ENCODE measurements around the gene OR2T1. TPM values are rescaled to one million over a fixed set of nuclear protein-coding genes. Genes with fewer than 3 reads are reported as not detected.

The OR2T1 gene
- total RNA-seq, 1 experiment from 2014 or later, result not detected

GRCh38 chr1:248380854-248381253 lies 22.0 kb upstream of the OR2T1 start:
- no peak for TF ChIP-seq CTCF (IDR thresholded peaks at IDR 0.05; ENCODE audit: unreplicated experiment)
- no peak for DNase-seq (ENCODE audit: unreplicated experiment)
- no peak overlapping the region for H3K27ac Mint-ChIP-seq (ENCODE audit: low read depth, unreplicated experiment)
- no peaks in the 10 kb centered on the region for H3K9me3 Mint-ChIP-seq (ENCODE audit: unreplicated experiment)
- no peaks in the 10 kb centered on the region for H3K36me3 Mint-ChIP-seq (ENCODE audit: insufficient read depth, unreplicated experiment)
- H3K4me3 Mint-ChIP-seq (ENCODE audit: unreplicated experiment), result no peak overlapping the region
- CTCF ChIA-PET, result interaction anchor here (0.6 kb wide), 1 partner anchor 627 kb away, joined by 3 read pairs; no protein-coding TSS in a partner anchor
- H3K4me1 Mint-ChIP-seq (ENCODE audit: insufficient read depth, unreplicated experiment), result peaks cover 9% of the 10 kb centered on the region
- no peaks in the 10 kb centered on the region for H3K27me3 Mint-ChIP-seq (ENCODE audit: insufficient read depth, unreplicated experiment)
- POLR2A ChIA-PET, result no interaction called here
- intact Hi-C loops (cut with micrococcal nuclease), result no loop called here
- BruUV-seq (replicated peaks), result no TSS peak

- Mint-ChIP-seq H3K4me3 (ENCODE audit: unreplicated experiment) (no peak overlapping the region), H3K27ac (ENCODE audit: low read depth, unreplicated experiment) (no peak overlapping the region), H3K27me3 (ENCODE audit: insufficient read depth, unreplicated experiment) (no peaks in the 10 kb centered on the region), H3K36me3 (ENCODE audit: insufficient read depth, unreplicated experiment) (no peaks in the 10 kb centered on the region), H3K9me3 (ENCODE audit: unreplicated experiment) (peaks cover 9% of the 10 kb centered on the region), H3K4me1 (ENCODE audit: insufficient read depth, unreplicated experiment) (no peaks in the 10 kb centered on the region)
- CTCF ChIA-PET, result interaction anchor here (1.0 to 2.3 kb wide), 3 partner anchors 10 to 145 kb away, joined by 3 to 6 read pairs (median 5); no protein-coding TSS in a partner anchor
- POLR2A ChIA-PET, result interaction anchor here (0.6 kb wide), 1 partner anchor 173 kb away, joined by 3 read pairs; no protein-coding TSS in a partner anchor
- no peak for TF ChIP-seq CTCF (IDR thresholded peaks at IDR 0.05; ENCODE audit: unreplicated experiment)
- DNase-seq (ENCODE audit: unreplicated experiment), result no peak
- intact Hi-C loops (cut with micrococcal nuclease), result no loop called here
- BruUV-seq (replicated peaks), result no TSS peak
Observed at GRCh38 chr1:248388426-248388825, 14.4 kb upstream of the OR2T1 start.

GRCh38 chr1:248393050-248393449 lies 9.8 kb upstream of the OR2T1 start:
- no peak for TF ChIP-seq CTCF (IDR thresholded peaks at IDR 0.05; ENCODE audit: unreplicated experiment)
- POLR2A ChIA-PET, result no interaction called here
- Mint-ChIP-seq H3K27ac (ENCODE audit: low read depth, unreplicated experiment) (no peak overlapping the region), H3K4me1 (ENCODE audit: insufficient read depth, unreplicated experiment) (no peaks in the 10 kb centered on the region), H3K36me3 (ENCODE audit: insufficient read depth, unreplicated experiment) (no peaks in the 10 kb centered on the region), H3K27me3 (ENCODE audit: insufficient read depth, unreplicated experiment) (no peaks in the 10 kb centered on the region), H3K4me3 (ENCODE audit: unreplicated experiment) (no peak overlapping the region), H3K9me3 (ENCODE audit: unreplicated experiment) (peaks cover 17% of the 10 kb centered on the region)
- intact Hi-C loops (cut with micrococcal nuclease), result no loop called here
- CTCF ChIA-PET, result no interaction called here
- DNase-seq (ENCODE audit: unreplicated experiment), result no peak
- no TSS peak for BruUV-seq (replicated peaks)

GRCh38 chr1:248404024-248404423 lies 1.2 kb downstream of the OR2T1 start:
- peak; percentile 27 for DNase-seq (ENCODE audit: unreplicated experiment)
- no TSS peak for BruUV-seq (replicated peaks)
- no peak for TF ChIP-seq CTCF (IDR thresholded peaks at IDR 0.05; ENCODE audit: unreplicated experiment)
- H3K9me3 Mint-ChIP-seq (ENCODE audit: unreplicated experiment), result peaks cover 8% of the 10 kb centered on the region
- peaks cover 5% of the 10 kb centered on the region for H3K4me1 Mint-ChIP-seq (ENCODE audit: insufficient read depth, unreplicated experiment)
- H3K36me3 Mint-ChIP-seq (ENCODE audit: insufficient read depth, unreplicated experiment), result no peaks in the 10 kb centered on the region
- POLR2A ChIA-PET, result interaction anchor here (0.6 to 0.7 kb wide), 2 partner anchors 14 to 41 kb away, joined by 3 read pairs; no protein-coding TSS in a partner anchor
- H3K27me3 Mint-ChIP-seq (ENCODE audit: insufficient read depth, unreplicated experiment), result no peaks in the 10 kb centered on the region
- CTCF ChIA-PET, result interaction anchor here (0.6 to 2.2 kb wide), 17 partner anchors 13 to 522 kb away, joined by 3 to 15 read pairs (median 3); partner anchors contain the start of gene ZNF672
- H3K27ac Mint-ChIP-seq (ENCODE audit: low read depth, unreplicated experiment), result no peak overlapping the region
- no peak overlapping the region for H3K4me3 Mint-ChIP-seq (ENCODE audit: unreplicated experiment)
- intact Hi-C loops (cut with micrococcal nuclease), result loop anchor here (1.0 to 5.0 kb wide), 5 partner anchors 162 to 722 kb away; no protein-coding TSS in a partner anchor
